VCaP (cell line): ENCODE results near the gene CP.

Source experiments
- H3K27ac ChIP-seq: fragments of 450-650 bp; 2 replicates; pipeline ENCODE4 v1.5.1; 2017
- TF ChIP-seq, protein P1 (sequence below): fragments of 450-650 bp; conservative IDR thresholded peaks from 2 replicates; pipeline ENCODE4 v1.5.1; 2017; ENCODE audit warnings: mild to moderate bottlenecking, moderate library complexity

CP gene

DNA sequence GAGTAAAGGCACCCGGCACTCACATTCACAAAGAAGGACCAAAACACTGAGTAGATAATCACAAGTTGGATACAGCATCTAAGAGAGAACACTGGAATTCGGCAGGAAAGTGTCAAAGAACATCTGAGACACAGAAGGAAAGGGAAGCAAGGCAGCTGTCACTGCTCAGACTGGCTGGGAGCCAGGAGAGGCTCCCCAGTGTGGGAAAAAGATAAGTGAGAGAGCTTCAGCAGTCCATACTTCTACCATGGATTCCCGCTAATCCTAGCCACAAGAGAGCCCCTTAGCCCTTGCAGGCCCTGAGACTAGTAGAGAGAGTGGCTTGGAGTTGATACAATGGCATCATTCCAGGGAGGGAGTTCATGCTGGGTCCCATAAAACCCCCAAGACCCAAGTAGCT lies 36.7 kb upstream of the CP start:
- H3K27ac ChIP-seq = no peak overlapping the region
- TF ChIP-seq, protein P1, sequence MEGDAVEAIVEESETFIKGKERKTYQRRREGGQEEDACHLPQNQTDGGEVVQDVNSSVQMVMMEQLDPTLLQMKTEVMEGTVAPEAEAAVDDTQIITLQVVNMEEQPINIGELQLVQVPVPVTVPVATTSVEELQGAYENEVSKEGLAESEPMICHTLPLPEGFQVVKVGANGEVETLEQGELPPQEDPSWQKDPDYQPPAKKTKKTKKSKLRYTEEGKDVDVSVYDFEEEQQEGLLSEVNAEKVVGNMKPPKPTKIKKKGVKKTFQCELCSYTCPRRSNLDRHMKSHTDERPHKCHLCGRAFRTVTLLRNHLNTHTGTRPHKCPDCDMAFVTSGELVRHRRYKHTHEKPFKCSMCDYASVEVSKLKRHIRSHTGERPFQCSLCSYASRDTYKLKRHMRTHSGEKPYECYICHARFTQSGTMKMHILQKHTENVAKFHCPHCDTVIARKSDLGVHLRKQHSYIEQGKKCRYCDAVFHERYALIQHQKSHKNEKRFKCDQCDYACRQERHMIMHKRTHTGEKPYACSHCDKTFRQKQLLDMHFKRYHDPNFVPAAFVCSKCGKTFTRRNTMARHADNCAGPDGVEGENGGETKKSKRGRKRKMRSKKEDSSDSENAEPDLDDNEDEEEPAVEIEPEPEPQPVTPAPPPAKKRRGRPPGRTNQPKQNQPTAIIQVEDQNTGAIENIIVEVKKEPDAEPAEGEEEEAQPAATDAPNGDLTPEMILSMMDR = no peak

DNA sequence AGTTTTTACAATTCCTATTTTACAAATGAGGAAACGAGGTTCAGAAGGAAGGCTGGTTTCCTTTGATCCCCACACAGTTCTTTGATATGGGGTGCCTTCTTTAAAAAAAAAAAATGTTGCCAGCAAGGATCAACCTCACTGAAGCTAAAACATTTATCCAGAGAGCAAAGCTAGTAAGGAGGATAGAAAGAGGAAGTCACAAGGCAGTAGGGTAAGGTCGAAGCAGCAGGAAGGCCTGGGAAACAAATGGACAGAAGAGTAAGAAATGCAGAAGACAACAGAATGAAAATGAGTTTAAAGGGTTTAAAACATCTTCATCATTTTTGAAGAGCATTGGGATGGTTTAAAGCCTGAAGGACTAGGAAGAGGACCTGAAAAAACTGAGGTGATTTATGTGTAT lies 30.6 kb upstream of the CP start:
- TF ChIP-seq, protein P1 = no peak
- no peak overlapping the region for H3K27ac ChIP-seq

DNA sequence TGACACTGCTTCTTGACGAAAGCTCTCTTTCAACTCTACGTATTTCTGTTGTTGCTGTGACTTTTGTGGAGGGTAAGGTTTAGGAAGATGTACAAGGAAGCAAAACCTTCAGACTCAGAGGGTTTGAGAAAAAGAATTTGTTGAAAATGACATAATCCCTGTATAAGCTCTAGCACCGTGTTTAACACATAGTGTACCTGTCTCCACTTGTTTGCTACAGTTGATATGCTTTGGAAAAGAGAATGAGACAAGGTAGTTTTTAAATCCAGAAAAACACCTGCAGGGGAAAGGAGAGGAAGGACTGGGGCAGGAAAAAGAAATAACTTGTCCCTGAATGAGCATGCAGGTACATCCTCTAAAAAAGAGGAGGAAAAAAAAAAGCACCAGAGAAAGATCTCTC lies 29.6 kb upstream of the CP start:
- TF ChIP-seq, protein P1 = no peak
- no peak overlapping the region for H3K27ac ChIP-seq

DNA sequence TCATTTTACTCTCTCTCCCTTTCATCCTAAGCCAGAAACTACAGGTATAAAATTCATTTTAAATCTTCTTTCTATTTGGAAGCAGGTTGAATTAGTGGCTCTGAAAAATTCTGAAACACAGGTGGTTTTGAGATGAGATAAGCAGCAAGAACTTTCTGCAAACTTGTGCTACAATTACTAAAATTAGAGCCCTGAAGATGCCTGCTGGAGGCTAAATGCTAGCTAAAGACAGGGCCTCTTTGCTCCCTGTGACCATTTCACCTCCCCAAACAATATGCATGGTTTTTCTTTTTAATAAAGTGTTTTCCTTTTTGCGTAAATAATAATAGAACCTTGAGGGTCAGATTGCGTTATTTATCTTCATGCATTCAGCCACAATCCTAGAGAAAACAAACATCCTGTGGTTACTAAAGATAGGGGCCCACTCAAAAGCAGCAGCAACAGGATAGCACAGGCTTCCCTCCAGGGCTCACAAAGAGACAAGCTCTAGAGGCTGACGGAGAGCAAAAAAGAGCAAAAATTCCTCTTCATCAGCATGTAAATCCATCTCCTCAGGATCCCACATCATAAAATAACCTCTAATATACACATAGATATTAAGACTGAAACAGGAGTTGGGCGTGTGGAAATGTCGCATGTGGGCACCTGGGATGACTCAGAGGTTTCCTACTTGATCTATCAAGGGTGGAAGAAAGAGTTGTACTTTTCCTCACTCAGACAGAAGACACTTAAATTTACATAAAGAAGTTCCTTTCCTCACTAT lies 26.5 kb upstream of the CP start:
- TF ChIP-seq, protein P1 = no peak
- no peak overlapping the region for H3K27ac ChIP-seq

DNA sequence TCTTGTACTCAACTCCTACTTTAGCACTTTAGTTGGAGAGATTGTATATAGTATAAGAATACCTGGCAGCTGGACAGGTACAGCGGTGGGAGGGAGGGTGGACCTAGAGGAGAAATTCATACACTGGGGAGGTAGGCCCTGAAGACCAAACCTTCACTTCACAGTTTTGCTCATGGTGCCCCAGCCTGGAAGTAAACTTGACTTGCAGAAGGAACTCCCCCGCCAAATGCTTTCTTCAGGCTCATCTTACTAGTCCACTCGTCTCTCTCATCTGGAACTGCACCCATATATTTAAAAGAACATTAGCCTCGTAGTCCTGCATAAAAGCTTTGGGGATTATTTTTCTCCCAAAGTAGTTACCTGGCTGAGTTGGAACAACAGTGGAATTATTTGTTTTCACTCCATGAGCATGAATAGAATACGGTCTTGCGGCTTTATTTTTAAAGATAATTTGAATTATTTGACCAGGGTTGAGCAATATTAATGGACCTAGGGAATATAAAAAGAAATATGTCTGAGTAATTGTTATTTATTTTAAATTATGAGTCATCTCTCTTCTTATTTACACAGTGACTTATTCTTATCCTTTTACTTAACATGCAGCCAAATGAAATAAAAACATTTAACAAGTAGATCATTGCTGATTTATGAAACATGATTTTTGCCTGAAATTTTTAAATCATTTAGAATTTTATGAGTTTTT lies 25.5 kb upstream of the CP start:
- TF ChIP-seq, protein P1 = no peak
- H3K27ac ChIP-seq = no peak overlapping the region

DNA sequence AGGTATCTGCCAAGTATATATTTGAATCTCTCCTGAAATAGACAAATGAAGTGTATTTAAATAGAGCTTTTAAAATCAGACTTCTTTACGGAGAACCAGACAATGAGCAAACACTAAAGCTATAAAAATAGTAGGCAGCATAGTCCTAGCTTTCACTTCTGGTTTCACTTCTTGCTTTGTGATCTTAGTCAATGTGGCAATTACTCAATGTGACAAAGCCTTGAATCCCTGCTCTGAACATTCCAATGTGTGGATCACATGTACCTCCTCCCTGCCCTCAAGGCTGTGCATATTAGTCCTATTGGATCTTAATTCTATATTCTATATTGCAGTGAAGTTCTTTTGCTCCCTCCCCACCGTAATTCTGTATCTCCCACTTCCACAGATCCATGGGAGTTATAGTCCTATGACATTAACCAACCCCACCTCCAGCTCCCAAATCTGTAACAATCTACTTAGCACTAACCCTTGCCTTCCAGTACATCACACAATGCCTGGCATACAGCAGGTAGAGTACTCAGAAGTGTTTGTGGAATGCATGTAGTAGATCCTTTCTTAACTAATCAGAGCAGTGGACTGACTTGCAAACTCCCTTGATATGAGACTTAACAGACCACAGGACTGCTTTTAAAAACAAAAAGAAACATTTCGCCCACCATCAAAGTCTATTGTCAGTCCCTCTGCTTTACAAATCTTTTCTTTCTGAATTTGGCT lies 24.3 kb upstream of the CP start:
- no peak overlapping the region for H3K27ac ChIP-seq

DNA sequence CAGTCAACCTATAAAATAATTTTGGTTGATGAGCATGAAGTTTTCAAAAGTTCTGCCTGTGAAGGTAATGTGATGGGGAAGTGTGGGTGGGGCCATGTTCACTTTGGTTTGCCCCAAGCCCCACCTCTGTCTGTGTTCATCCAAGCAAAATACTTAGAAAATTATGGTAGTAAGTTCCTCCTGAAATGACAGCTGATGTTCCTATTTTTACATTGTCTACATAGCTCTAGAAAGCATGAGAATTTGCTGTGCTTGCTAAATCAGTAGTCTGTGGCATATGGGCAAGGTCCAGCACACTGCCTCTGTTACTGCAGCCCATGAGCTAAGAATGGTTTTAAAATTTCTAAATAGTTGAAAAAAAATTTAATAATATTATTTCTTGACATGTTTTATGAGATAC lies 21.9 kb upstream of the CP start:
- H3K27ac ChIP-seq = no peak overlapping the region
- TF ChIP-seq, protein P1 = no peak

More for the DNA sequence above, 24.3 kb upstream of the CP start:
- TF ChIP-seq, protein P1 = no peak
